Activated CD4-positive, alpha-beta T cell treated with anti-CD3 and anti-CD28 coated beads for 4 hours (primary cell): ENCODE data around the gene CDH20.
"Not testable (repeated sequence)": the region's sequence is repeated elsewhere in the genome, so short reads cannot be mapped to it uniquely, and the experiment has no call there.

Experiments
- DNase-seq, 2 donors: peaks; one replicate each; pipeline ENCODE4 v3.0.0-alpha.2; 2020

CDH20 gene

GRCh38 chr18:61350578-61350977 is 17.3 kb downstream of the CDH20 start:
- DNase-seq = no peak

DNA sequence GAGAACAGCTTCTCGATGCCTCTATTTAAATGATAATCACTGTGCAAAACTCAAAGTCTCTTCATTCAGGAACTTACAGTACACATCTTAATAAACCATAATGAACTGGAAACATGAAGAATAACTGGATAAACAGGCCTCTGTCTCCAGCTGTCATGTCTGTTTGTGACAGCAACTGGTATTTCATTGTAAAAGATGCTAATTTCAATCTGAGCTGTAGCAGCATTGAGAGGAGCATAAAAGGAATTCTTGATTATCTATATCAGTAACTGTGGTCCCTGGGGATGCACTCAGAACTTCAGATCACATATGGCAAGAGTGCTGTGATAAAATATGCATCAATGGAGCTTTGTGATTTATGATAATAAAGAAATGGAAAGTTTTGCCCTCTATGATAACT is 18.8 kb downstream of the CDH20 start:
- no peak for DNase-seq

GRCh38 chr18:61352611-61353010 is 19.4 kb downstream of the CDH20 start:
- DNase-seq = no peak

GRCh38 chr18:61360404-61361383 is 27.5 kb downstream of the CDH20 start:
- DNase-seq = no peak

DNA sequence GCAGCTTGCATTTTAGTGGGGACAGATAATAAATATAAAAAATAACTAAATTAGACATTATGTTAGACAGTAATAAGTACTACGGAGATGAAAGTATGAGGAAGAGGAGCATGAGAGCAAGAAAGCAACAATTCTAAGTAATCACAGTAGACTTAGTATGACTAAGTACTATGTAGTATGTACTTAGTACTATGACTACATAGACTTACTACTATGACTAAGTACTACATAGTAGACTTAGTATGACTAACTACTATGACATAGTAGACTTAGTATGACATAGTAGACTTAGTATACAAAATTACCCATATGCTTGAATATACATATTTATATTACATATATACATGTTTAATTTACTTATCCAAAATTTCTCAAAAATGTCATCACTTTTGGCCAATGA is 29.3 kb downstream of the CDH20 start:
- no peak for DNase-seq

DNA sequence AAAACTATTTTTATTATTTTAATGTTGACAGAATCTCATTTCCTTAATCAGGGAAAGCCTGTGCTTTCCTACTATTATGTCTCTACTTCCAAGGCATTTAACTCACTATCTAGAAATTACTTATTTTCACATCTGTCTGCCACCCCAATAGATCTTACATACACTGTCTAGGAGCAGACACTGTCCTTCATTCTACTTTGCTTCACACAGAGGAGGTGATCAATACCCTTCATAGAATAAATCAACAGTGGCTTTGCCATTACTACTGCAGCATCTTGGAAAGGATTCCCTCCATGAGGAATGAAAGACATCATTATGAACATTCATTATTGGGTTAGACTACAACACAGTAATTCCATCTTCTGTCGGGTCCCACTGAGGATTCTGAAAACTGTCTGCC is 31.7 kb downstream of the CDH20 start:
- no peak for DNase-seq

DNA sequence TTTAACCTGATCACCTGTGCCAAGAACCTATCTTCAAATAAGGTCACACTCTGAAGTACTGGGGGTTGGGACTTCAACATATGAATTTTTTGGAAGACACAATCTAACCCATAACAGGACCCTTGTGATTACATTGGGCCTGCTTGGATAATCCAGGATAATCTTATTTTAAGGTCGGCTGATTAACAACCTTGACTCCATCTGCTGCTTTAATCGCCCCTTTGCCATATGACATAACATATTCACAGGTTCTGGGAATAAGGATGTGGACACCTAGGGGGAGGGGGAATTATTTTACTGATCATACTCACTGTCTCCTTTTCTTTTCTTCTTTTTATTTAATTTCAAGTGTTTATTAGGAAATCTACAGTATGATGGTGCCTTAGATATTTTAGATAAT is 34.8 kb downstream of the CDH20 start:
- no peak for DNase-seq

DNA sequence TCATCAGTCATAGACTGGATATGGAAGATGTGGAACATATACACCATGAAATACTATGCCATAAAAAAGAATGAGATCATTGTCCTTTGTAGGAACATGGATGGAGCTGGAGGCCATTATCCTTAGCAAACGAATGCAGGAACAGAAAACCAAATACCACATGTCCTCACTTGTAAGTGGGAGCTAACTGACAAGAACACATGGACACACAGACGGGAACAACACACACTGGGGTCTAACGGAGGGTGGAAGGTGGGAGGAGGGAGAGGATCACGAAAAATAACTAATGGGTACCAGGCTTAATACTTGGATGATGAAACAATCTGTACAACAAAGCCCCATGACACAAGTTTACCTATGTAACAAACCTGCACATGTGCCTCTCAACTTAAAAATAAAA is 36.4 kb downstream of the CDH20 start:
- DNase-seq = not testable (repeated sequence)

- DNase-seq = no peak
Measured at GRCh38 chr18:61371111-61371510, 37.9 kb downstream of the CDH20 start.

GRCh38 chr18:61379827-61380226 is 46.6 kb downstream of the CDH20 start:
- DNase-seq = no peak

DNA sequence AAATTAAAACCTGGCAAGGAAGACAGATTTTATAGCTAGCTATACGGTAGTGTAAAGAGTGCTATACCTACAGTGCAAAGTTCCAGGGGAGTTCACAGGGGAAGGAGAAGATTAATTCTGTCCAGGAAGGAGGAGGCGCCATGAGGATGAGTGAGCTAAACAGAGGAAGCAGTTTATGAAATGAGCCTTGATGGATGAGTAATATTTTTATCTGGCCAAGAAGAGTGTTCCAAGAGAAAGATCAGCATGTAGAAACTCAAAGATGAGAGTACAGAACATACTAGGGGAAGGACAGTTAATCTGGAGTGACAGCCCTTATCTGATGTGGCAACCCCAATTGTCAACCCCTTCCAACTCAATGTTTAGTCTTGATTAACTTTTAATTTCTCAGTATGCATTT is 54.8 kb downstream of the CDH20 start:
- DNase-seq = no peak

GRCh38 chr18:61394983-61395382 is 61.8 kb downstream of the CDH20 start:
- DNase-seq = no peak

DNA sequence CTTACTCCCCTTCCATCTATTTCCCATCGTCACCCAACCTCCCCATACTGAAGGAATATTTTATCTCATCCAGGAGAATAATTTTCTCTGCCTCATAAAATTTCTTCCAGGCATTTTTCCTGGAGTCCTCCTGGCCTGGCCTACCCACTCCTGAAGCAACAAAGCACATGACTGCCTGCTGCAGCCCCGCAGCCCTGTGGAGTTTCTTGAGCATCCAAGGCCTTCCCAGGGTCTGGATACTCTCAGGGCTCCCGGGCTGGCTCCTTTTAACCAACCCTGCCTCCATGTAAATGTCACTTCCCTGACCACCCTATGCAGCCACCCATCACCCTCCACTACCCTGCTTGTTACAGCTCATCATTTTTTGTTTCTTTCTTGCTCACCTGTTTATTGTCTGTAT is 64.0 kb downstream of the CDH20 start:
- no peak for DNase-seq

DNA sequence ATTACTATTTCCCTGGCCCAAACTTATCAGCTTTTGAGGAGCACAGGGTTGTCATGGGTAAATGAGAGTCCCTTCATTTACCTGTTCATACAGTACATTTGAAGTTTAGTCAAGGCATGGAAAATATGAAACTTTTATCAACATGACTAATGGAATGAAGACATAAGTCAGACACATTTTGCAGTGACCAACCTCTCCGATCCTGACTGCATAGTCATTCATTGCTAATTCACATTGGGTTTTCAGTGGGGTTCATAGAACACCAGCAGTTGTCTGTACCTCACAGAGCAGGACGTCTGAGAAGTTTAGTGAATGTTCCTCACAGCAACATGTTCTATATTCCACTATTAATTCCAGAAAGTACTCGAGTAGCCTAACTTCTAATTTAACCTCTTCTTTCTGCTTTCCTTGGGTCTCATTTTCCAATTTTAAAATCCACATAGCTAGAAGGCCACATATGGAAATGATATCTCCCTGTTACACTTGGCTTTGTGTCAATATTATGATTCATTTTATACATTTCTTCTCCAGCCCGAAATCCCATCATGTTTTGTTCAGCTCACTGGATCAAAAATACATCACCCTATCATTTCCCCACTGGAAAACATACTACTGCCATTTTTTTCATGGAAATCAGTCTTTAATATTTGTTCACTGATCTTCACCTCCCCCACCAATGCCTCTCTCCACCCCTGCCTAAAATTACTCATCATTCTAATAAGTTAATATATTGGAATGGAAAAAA is 65.9 kb downstream of the CDH20 start:
- DNase-seq = no peak

DNA sequence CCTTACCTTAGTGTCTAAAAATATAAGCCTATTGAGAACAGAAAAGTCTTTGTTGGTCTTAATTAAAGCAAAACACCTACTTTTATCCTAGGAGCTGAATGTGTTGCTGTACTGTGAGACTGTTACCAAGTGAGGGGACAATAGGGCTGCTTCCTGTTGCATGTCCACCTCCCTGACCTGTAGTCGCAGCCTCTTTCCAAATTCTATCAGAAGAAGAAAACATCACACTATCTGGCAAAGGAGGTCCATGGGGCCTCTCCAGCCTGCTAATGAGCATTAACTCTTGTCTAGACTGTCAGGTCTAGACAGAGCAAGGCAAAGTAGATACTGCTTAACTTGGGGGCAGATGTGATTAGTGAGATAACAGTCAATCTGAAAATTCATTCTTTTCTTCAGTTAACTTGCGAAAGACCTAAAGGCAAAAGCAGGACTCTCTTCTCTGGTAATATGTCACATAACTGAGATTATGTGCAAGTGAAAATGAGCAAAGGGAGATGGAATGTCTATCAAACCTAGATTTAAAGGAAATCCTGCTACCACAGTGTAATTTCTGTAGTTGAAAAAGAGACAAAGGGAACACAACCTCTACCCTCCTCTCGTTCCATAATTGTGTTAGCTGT is 66.9 kb downstream of the CDH20 start:
- DNase-seq = no peak

DNA sequence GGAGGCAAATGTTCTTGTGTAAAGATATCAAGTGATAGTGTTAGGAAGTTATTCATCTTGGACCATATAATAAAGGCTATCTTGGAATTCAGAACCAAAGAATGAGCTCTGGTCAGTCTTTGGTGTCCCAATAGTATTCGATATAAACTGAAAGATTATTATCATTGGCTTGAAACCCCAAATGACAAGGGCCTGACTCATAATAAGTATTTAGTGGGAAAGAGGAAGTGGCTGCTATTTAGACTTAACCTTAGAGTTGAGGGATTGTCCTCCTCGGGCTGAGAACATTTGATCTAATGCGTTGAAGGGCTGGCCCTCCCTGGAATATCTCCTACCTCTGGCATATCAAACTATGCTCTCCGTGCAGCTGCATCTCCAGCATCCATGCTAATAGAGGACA is 67.5 kb downstream of the CDH20 start:
- DNase-seq = no peak

GRCh38 chr18:61402726-61403125 is 69.5 kb downstream of the CDH20 start:
- DNase-seq = no peak

GRCh38 chr18:61413396-61413795 is 80.2 kb downstream of the CDH20 start:
- no peak for DNase-seq

- DNase-seq = no peak
Measured at GRCh38 chr18:61414086-61414485, 80.9 kb downstream of the CDH20 start.

- no peak for DNase-seq
Measured at GRCh38 chr18:61419763-61420162, 86.5 kb downstream of the CDH20 start.

GRCh38 chr18:61420218-61420885 is 87.1 kb downstream of the CDH20 start:
- DNase-seq = no peak

DNA sequence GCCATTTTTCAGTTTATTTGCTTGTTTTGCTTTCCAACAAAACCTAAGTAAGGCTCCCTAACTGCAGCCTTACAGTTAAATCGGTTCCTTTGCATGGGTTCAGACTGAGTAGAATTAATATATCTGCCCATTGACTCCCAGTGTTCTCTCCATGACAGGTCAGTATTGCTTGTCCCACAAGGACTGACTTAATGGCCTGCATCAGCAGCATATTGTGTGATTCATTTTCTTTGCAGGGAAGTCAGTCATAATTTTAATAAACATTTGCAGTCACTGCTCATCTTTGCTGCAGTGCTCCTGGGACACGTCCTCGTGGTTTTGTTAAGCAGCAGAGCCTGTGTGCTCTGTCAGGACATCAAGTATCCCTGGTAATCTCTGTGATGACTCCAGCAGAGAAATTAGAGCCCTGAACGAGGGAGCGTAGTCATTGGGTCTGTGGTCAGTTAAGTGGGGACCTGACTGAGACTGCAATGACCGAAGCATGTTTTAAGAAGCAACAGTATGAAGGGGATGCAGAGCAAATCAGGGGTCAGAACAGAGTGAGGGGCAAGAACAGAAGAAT is 93.3 kb downstream of the CDH20 start:
- no peak for DNase-seq

GRCh38 chr18:61428266-61428665 is 95.0 kb downstream of the CDH20 start:
- DNase-seq = no peak
